Fibroblast of skin of left biceps (primary cell): ENCODE results near the gene SNCB.

Experiments
- DNase-seq, 2 experiments: peaks; one replicate each; pipeline ENCODE4 v3.0.0-alpha.2; 2013; ENCODE audit warnings: low read depth in 2 of 2

SNCB gene

GRCh38 chr5:176644294-176644693 is 14.0 kb upstream of the SNCB start:
- no peak for DNase-seq

GRCh38 chr5:176643491-176644219 is 13.3 kb upstream of the SNCB start:
- DNase-seq = no peak

- no peak for DNase-seq
Observed at GRCh38 chr5:176642675-176643490, 12.5 kb upstream of the SNCB start.

GRCh38 chr5:176640616-176641015 is 10.3 kb upstream of the SNCB start:
- no peak for DNase-seq

- DNase-seq = no peak
Observed at GRCh38 chr5:176639981-176640380, 9.6 kb upstream of the SNCB start.

GRCh38 chr5:176639208-176639607 is 8.9 kb upstream of the SNCB start:
- DNase-seq = no peak

GRCh38 chr5:176638437-176638836 is 8.1 kb upstream of the SNCB start:
- no peak for DNase-seq

- no peak for DNase-seq
Observed at GRCh38 chr5:176637556-176637955, 7.2 kb upstream of the SNCB start.

GRCh38 chr5:176636426-176636825 is 6.1 kb upstream of the SNCB start:
- DNase-seq = no peak

GRCh38 chr5:176633598-176633997 is 3.3 kb upstream of the SNCB start:
- no peak for DNase-seq

GRCh38 chr5:176632745-176633144 is 2.4 kb upstream of the SNCB start:
- no peak for DNase-seq

GRCh38 chr5:176631383-176632200 is 1.3 kb upstream of the SNCB start:
- no peak for DNase-seq

- DNase-seq = no peak
Observed at GRCh38 chr5:176630681-176631222, 418 bp upstream of the SNCB start.

- no peak for DNase-seq
Observed at GRCh38 chr5:176629317-176629852, 949 bp downstream of the SNCB start.

- DNase-seq = no peak
Observed at GRCh38 chr5:176628406-176629228, 1.7 kb downstream of the SNCB start.

- no peak for DNase-seq
Observed at GRCh38 chr5:176627582-176627981, 2.8 kb downstream of the SNCB start.

GRCh38 chr5:176626876-176627236 is 3.5 kb downstream of the SNCB start:
- no peak for DNase-seq

GRCh38 chr5:176625966-176626875 is 4.1 kb downstream of the SNCB start:
- no peak for DNase-seq

- no peak for DNase-seq
Observed at GRCh38 chr5:176625512-176625911, 4.8 kb downstream of the SNCB start.

GRCh38 chr5:176624938-176625337 is 5.4 kb downstream of the SNCB start:
- no peak for DNase-seq
